ENCODE data around the gene EIF5.

Gene EIF5

GRCh38 chr14:103333754-103334643 lies at the start of gene EIF5:
Gene EIF5, plus strand, starts transcription at chr14:103334237. Its CDS starts 1,624 bp downstream, at chr14:103335861.
- DNase-seq (ENCODE audit: low read depth, low spot score): peak; percentile 99

DNA sequence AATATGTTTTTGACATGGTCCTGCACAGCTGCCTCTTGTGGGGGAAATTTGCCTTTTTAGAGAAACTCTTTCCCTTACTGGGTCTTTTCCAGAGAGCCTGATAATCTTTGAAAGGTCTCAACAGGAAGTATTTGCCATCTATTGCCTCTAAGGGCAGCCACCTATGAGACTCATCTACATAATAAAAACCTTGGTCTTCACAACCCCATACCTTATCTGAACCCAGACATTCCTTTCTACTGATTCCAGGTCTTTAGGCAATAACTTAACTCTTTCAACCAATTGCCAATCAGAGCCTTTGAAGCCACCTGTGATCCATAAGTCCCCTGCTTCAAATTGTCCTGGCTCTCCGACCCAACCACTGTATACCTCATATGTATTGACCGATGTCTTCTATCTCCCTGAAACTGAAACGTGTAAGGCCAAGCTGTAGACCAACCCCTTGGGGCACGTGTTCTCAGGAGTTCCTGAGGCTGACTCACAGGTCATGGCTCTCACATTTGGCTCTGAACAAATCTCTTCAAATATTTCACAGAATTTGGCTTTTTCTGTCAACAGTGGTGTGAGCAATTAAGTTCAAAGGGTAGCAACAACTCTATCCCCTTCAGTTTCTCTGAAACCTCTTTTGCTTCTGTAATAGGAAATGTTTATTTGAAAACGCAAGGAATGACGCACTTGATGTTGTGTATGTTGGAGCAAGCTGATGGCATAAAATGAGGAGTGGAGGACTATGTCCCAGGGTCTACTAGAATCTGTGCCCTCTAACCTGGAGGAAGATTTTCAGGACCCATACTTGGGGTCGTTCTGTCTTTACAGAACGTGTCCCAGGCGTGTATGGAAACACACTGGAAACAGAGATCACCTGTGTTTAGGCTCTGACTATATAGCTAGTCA lies 49.2 kb upstream of the EIF5 start:
- no peak for DNase-seq (ENCODE audit: low read depth, low spot score)

DNA sequence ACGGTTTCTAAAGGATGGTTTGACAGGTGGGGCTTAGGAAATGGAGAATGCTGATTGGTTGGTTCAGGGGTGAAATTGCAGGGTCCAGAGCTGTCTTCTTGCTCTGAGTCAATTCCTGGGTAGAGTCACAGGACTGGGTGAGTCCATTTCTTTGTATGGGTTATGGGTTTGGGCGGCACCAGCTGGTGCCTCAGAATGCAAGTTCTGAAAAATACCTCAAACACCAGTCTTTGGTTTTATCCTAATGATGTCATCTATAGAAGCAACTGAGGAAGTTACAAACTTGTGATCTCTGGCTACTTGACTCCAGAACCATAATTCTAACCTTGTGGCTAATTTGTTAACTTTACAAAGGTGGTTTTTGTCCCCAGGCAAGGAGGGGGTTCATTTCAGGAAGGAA lies 47.6 kb upstream of the EIF5 start:
- no peak for DNase-seq (ENCODE audit: low read depth, low spot score)

GRCh38 chr14:103286968-103287850 lies 46.8 kb upstream of the EIF5 start:
- no peak for DNase-seq (ENCODE audit: low read depth, low spot score)

DNA sequence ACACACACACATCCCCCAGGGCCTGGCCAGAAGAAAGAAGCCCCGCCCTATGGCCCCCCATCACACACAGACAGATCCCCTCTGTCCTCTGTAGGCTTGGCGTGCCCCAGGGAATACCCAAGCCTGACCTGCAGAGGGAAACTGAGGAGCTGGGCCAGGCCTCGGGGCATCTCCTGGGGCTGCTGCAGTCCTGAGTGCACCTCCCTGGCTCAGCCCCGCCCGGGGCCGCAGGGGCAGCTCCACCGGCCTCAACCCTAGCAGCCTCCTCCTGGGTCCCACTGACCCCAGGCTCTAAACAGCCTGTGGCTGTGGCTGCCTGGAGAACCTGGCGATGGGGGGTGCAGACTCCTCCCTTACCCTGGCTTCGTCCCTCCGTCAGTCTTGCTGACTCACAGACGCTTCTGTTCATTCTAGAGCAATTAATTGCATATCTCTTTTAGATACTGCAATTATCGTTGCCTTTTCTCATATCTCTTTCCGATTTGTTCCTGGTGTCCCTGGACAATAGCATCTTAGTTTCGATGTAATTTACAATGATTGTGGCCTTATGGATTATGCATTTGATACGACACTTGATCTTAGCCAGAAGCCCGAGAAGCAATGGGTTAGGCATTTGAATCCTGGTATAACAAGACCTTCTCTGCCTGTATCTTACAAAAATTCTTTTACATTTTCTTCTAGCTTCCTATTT lies 45.8 kb upstream of the EIF5 start:
- DNase-seq (ENCODE audit: low read depth, low spot score): no peak

- DNase-seq (ENCODE audit: low read depth, low spot score): no peak
Observed at GRCh38 chr14:103290056-103290455, 44.0 kb upstream of the EIF5 start.

DNA sequence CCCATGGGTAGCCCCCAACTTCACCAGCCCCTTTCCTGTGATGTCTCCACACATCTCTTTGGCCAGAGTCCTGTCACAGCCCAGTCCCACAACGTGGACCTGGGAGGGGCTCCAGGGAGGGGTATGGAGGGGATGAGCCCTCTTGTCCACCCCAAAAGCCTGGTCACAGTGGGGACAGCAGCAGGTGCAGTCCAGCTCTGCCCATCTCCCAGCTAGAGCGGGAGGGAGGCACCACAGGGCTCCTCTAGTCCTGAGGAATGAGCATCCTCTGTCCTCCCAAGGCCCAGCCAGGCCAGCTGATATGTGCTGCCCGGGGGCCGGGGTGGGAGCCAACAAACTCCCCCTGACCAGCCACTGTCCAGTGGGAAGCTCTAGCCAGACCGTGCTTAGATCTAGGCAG lies 43.5 kb upstream of the EIF5 start:
- no peak for DNase-seq (ENCODE audit: low read depth, low spot score)

DNA sequence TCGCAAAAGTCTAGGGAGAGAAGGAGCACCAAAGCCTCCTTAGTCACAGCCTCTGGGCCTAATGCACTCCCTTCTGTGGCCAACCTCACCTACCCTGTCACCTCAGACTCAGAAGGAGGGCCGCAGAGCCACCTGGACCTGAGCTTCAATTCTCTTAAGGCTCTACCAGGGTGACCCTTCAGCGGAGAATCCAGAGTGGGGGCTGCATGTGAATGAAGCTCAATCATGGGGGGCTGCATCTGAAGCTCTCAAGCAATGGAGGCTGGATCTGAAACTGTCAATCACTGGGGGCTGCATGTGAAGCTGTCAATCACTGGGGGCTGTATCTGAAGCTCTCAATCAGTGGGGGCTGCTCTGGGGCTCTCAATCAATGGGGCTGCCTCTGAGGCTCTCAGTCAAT lies 43.1 kb upstream of the EIF5 start:
- DNase-seq (ENCODE audit: low read depth, low spot score): no peak

DNA sequence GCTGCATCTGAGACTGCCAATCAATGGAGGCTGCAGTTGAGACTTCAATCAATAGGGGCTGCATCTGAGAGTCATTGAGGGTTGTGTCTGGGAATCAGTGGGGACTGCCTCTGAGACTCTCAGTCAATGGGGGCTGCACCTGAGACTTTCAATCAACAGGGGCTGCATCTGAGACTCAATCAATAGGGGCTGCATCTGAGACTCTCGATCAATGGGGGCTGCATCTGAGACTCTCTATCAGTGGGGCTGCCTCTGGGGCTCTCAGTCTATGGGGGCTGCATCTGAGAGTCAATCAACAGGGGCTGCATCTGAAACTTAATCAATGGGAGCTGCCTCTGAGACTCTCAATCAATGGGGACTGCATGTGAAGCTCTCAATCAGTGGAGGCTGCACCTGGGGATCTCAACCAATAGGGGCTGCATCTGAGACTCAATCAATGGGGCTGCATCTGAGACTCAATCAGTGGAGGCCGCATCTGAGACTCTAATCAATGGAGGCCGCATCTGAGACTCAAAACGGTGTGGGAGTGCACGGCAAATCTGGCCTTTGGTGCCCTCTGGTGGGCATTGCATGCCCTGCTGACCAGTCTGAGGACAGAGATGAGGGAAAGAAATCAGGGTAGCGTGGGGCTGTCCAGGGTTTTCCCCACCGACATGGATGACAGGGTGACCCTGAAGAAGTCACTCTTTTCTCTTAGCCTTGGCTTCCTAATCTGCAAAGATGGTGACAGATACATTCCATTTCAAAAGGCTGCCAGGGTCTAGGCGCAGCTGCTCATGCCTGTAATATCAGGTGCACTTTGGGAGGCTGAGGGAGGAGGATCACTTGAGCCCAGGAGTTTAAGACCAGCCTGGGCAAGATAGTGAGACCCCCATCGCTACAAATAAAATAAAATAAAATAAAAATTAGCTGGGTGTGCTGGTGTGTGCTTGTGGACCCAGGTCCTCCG lies 41.3 kb upstream of the EIF5 start:
- peak; percentile 59 for DNase-seq (ENCODE audit: low read depth, low spot score)

DNA sequence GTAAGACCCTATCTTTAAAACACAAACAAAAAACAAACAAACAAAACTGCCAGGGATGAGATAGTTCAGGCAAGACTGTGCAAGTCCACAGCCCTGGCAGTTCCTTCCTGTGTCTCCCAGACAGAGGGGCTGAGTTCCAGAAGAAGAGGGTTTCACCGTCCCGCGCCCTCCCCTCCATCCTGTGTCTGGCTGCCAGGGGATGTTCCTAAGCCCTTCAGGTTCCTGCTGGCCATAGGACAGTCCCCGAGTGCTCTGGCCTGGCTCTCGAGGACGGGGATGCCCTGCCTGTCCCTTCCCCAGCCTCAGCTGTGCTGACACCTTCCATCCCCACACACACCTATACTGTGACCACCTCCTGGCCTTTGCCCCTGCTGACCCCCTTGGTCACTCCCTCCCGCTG lies 40.6 kb upstream of the EIF5 start:
- DNase-seq (ENCODE audit: low read depth, low spot score): no peak

GRCh38 chr14:103294091-103294490 lies 39.9 kb upstream of the EIF5 start:
- DNase-seq (ENCODE audit: low read depth, low spot score): no peak

DNA sequence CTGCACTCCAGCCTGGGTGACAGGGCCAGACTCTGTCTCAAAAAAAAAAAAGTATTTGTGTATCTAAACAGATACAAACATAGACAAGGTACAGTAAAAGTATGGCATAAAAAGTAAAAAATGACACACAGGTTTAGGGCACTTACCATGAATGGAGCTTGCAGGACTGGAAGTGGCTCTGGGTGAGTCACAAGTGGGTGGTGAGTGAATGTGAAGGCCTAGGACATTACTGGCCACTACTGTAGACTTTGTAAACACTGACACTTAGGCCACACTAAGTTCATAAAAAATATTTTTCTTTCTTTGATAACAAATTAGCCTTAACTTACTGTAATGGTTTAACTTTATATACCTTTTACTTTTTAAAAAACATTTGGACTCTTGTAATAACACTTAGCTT lies 38.0 kb upstream of the EIF5 start:
- DNase-seq (ENCODE audit: low read depth, low spot score): no peak

- no peak for DNase-seq (ENCODE audit: low read depth, low spot score)
Observed at GRCh38 chr14:103296987-103297386, 37.0 kb upstream of the EIF5 start.

GRCh38 chr14:103298620-103299019 lies 35.4 kb upstream of the EIF5 start:
- DNase-seq (ENCODE audit: low read depth, low spot score): no peak

DNA sequence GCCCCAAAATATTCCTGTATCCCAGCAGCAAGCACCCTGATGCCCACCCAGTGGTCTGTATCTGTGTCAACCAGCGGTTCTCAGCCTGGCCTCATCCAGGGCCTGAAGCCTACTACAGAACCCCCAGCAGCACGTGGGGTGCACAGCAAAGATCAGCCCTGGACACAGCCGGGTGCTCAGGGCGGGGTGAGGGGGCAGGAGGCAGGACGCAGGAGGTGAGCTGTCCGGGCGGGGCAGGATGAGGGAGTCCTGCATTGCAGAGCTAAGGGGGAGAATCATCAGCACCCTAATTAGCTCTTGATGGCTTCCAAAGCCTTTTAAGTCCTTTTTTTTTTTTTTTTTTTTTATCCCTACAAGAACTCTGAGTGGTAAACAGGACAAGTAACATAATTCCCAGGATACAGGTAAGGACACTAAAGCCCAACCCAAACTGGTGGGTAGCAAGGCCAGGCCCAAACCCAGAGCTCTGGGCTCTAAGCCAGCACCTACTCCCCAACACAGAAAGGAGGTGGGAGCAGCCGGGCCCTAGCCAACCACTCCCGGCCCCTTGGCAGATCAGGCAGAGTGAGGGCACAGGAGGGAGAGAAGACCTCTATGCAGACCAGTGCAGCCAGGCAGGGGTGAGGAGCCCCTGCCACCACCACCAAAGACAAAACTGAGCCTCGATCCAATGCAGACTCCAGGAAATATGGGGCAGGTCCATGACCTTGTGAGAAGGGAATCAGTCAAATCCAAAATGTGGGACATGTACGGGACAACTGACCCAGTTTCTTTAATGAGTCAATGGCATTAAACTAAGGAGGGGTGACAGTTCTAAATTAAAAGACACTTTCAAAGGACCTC lies 32.3 kb upstream of the EIF5 start:
- no peak for DNase-seq (ENCODE audit: low read depth, low spot score)

GRCh38 chr14:103302966-103303365 lies 31.1 kb upstream of the EIF5 start:
- DNase-seq (ENCODE audit: low read depth, low spot score): no peak

- DNase-seq (ENCODE audit: low read depth, low spot score): no peak
Observed at GRCh38 chr14:103304706-103305105, 29.3 kb upstream of the EIF5 start.

DNA sequence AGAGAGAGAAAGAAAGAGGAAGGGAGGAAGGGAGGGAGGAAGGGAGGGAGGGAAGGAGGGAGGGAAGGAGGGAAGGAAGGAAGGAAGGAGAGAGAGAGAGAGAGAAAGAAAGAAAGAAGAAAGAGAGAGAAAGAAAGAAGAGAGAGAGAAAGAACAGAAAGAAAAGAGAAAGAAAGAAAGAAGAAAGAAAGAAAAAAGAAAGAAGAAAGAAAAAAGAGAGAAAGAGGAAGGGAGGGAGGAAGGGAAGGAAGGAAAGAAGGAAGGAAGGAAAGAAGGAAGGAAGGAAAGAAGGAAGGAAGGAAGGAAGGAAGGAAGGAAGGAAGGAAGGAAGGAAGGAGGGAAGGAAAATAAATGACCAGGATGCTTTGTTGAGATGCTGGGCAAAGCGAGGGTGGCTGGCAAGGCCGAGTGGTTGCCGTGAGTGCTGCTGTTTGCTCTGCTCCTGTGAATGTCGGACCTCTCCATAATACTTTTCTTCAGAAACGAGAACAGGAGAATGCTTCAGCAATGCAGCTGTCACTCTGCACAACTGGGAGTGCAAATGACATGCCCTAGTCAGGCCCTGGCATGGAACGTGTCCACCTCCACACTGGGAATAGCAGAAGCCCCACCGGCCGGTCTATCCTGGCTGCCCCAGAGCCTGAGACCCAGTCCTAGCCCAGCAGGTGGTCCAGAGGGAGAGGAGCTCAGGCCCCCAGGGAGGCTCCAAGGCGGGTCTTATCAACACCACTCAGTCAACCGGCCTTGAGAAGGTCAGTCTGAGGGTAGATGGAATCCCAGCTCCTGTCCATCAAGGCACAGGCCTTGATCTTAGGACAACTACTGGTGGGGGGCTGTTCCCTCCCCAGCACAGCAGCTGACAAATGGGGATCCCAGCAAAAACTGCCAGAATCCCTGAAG lies 25.1 kb upstream of the EIF5 start:
- no peak for DNase-seq (ENCODE audit: low read depth, low spot score)

All from activated naive CD8-positive, alpha-beta T cell treated with anti-CD3 and anti-CD28 coated beads, Interleukin-2, amount 50 U/mL, for 16 hours (primary cell).